Neural crest cell (in vitro differentiated cells): ENCODE results near the gene RALGAPA2. TPM values are rescaled to one million over a fixed set of nuclear protein-coding genes. Genes with fewer than 3 reads are reported as not detected.
A peak's percentile ranks its signal among the peaks of the same experiment; 100 is the strongest.

Experiments used
- DNase-seq: peaks from one replicate; pipeline ENCODE4 v3.0.0; 2021; ENCODE audit warnings: low read depth, mixed read lengths, low spot score
- H3K27ac Mint-ChIP-seq: one replicate; pipeline ENCODE4 v1.8.0; 2021; ENCODE audit warnings: mild to moderate bottlenecking, mixed read lengths; ENCODE audit not compliant: unreplicated experiment
- H3K27me3 Mint-ChIP-seq: 2 replicates; pipeline ENCODE4 v1.8.0; 2021; ENCODE audit warnings: low read depth, mild to moderate bottlenecking, mixed read lengths
- H3K36me3 Mint-ChIP-seq: 2 replicates; pipeline ENCODE4 v1.8.0; 2021; ENCODE audit warnings: low read depth, mild to moderate bottlenecking, mixed read lengths
- H3K4me1 Mint-ChIP-seq: 2 replicates; pipeline ENCODE4 v1.8.0; 2021; ENCODE audit warnings: mixed read lengths
- H3K4me3 Mint-ChIP-seq: one replicate; pipeline ENCODE4 v1.8.0; 2021; ENCODE audit warnings: mild to moderate bottlenecking, mixed read lengths
- H3K9me3 Mint-ChIP-seq: 2 replicates; pipeline ENCODE4 v1.8.0; 2021; ENCODE audit warnings: mixed read lengths
- CTCF ChIP-seq: fragments of 200-600 bp; sonication (generic); conservative IDR thresholded peaks from 2 replicates; pipeline ENCODE4 v1.5.0; 2021; ENCODE audit warnings: antibody characterized with exemption, mild to moderate bottlenecking
- total RNA-seq: library from RNA; stranded (reverse); gene quantifications from 2 replicates; pipeline ENCODE4 v1.2.1, GENCODE V29; 2021

RALGAPA2 gene
- total RNA-seq, 1 donor from 2014 or later = 29.3 TPM

- Mint-ChIP-seq H3K27ac (no peak overlapping the region), H3K36me3 (peaks cover 11% of the 10 kb centered on the region), H3K4me3 (no peak overlapping the region), H3K4me1 (no peaks in the 10 kb centered on the region), H3K27me3 (no peaks in the 10 kb centered on the region), H3K9me3 (peaks cover 8% of the 10 kb centered on the region)
- DNase-seq = no peak
- no peak for TF ChIP-seq CTCF
Measured at GRCh38 chr20:20473657-20474056, 238.8 kb downstream of the RALGAPA2 start.

GRCh38 chr20:20472684-20473274, 239.7 kb downstream of the RALGAPA2 start:
- peaks cover 11% of the 10 kb centered on the region for H3K36me3 Mint-ChIP-seq
- H3K4me3 Mint-ChIP-seq = no peak overlapping the region
- no peak overlapping the region for H3K27ac Mint-ChIP-seq
- H3K4me1 Mint-ChIP-seq = no peaks in the 10 kb centered on the region
- peaks cover 8% of the 10 kb centered on the region for H3K9me3 Mint-ChIP-seq
- TF ChIP-seq CTCF = no peak
- H3K27me3 Mint-ChIP-seq = no peaks in the 10 kb centered on the region
- no peak for DNase-seq

GRCh38 chr20:20466341-20466879, 246.0 kb downstream of the RALGAPA2 start:
- no peaks in the 10 kb centered on the region for H3K36me3 Mint-ChIP-seq
- H3K27me3 Mint-ChIP-seq = no peaks in the 10 kb centered on the region
- H3K4me3 Mint-ChIP-seq = no peak overlapping the region
- H3K4me1 Mint-ChIP-seq = peaks cover 55% of the 10 kb centered on the region
- H3K9me3 Mint-ChIP-seq = no peaks in the 10 kb centered on the region
- DNase-seq = no peak
- TF ChIP-seq CTCF = no peak
- H3K27ac Mint-ChIP-seq = no peak overlapping the region

DNA sequence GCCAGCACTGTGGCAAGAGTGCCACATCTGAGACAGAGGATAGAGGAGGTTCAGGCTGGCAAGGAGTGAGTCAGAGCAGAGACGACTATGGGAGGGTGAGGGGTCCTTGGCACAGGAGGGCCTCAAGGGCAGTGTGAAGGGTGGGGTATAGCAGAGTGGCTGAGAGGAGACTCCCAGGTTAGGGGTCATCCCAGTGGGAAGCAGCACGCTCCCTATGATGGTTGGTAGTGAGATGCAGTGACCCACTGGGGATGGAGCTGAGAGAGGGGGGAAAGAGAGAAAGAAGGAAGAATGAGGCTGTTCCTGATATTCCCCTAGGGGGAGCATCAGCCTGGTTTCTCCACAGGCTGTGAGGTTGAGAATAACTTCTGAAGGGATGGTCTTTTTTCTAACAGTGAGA, 247.2 kb downstream of the RALGAPA2 start:
- TF ChIP-seq CTCF = peak; percentile 53
- Mint-ChIP-seq H3K4me3 (peak overlapping the region; percentile 68), H3K4me1 (peaks cover 62% of the 10 kb centered on the region), H3K9me3 (no peaks in the 10 kb centered on the region), H3K27me3 (no peaks in the 10 kb centered on the region), H3K27ac (peak overlapping the region; percentile 66), H3K36me3 (no peaks in the 10 kb centered on the region)
- DNase-seq = no peak

- Mint-ChIP-seq H3K9me3 (no peaks in the 10 kb centered on the region), H3K27ac (peak overlapping the region; percentile 52), H3K27me3 (no peaks in the 10 kb centered on the region), H3K4me1 (peaks cover 63% of the 10 kb centered on the region), H3K4me3 (peak overlapping the region; percentile 52), H3K36me3 (no peaks in the 10 kb centered on the region)
- DNase-seq = peak; percentile 29
- no peak for TF ChIP-seq CTCF
Measured at GRCh38 chr20:20463933-20464374, 248.5 kb downstream of the RALGAPA2 start.
